ENCODE measurements around the gene ST3GAL4.
"Not testable (repeated sequence)": the region's sequence is repeated elsewhere in the genome, so short reads cannot be mapped to it uniquely, and the experiment has no call there.

The ST3GAL4 gene

GRCh38 chr11:126331286-126331685, 24.2 kb upstream of the ST3GAL4 start:
- FAIRE-seq, result no peak

- FAIRE-seq, result no peak
Measured at GRCh38 chr11:126332221-126332711, 23.2 kb upstream of the ST3GAL4 start.

DNA sequence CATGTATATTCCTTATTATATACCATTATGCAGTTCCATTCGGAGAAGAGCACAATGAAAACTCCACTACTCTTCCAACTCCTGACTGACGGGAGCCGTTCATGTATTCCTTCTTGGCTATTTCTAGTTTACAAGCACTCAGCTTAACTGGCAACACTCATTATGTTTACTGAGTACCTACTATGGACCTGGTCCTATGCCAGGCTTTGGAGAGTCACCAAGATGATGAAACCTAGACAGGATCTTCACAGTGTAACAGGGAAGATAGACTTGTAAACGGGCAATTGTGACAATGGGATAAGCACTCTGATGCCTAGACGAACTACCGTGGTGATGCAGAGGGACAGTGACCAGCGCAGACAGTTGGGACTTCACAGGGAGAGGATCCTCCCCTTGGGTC, 22.3 kb upstream of the ST3GAL4 start:
- FAIRE-seq, result no peak

DNA sequence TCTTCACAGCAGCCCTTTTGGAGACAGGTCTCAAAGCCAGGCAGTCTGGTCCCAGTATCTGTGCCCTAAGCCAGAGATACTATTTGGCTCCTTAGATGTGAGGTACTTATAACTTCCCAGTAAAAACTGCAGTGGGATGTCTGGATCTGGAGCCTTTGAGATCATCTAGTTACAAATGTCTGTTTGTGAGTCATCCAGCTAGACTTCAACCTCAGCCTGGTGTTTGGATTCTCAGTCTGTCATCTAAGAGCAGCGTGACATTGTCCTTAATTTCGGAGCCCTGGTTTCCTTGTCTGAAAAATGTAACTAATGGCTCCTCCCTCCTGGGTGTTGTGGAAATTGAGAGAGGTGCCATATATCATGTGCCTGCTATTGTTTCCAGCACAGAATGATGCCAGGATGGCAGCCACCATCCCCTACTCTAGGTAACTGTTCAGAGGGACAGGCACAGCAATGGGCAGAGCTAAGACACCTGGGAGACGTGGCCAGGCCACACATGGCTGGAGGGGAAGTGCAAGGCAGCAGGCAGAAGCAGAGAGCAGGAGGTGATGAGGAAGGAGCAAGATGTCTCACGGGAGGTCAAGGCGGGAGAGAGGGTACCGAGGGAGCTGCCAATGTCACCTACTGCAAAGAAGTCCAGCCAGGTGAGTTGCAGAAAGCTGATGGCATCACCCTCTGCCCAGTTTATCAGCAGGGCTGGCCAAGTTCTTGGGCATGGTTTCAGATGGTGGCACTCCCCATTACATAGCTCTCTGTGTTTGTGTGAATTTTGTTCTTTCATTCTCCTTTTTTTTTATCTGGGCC, 20.6 kb upstream of the ST3GAL4 start:
- no peak for FAIRE-seq

- no peak for FAIRE-seq
Measured at GRCh38 chr11:126335463-126335760, 20.1 kb upstream of the ST3GAL4 start.

DNA sequence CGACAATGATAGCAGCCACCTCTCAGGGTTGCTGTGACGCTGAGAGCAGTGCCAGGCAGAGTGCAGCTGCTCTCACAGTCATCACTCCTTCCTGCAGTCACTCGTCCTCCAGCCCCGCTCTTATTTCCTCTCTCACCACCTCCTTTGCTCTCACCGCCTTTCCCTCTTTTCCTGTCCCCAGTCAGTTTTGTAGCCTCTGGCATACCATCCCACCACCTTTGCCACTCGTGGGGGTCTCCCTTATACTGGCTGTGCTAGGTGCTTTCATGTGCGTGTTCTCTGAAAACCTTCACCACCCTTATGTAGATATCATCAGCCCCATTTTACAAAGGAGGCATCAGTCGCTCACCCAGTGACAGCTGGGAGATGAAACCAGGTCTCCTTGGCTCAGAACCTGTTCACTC, 19.3 kb upstream of the ST3GAL4 start:
- FAIRE-seq, result no peak

DNA sequence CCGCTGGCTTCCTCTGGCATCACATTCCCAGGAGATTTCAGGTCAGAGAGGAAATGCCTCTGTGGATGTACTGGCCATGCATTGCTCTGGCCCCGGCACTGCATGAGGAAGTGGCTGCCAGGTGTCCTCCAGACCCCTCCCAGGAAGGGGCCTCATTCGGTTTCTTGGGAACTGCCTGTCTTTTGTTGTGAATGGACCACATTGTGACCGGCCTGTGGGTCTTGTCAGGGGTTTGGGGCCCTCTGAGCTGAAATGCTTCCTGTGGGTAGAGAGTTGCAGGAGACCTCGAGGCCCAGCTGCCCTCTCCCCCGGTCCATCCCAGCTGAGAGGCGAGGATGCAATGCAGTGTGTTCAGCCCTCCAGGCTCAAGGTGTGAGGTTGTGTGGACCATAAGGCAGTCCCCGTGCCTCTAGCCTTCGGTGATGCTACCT, 18.8 kb upstream of the ST3GAL4 start:
- FAIRE-seq, result no peak

GRCh38 chr11:126337126-126337473, 18.4 kb upstream of the ST3GAL4 start:
- FAIRE-seq, result no peak

DNA sequence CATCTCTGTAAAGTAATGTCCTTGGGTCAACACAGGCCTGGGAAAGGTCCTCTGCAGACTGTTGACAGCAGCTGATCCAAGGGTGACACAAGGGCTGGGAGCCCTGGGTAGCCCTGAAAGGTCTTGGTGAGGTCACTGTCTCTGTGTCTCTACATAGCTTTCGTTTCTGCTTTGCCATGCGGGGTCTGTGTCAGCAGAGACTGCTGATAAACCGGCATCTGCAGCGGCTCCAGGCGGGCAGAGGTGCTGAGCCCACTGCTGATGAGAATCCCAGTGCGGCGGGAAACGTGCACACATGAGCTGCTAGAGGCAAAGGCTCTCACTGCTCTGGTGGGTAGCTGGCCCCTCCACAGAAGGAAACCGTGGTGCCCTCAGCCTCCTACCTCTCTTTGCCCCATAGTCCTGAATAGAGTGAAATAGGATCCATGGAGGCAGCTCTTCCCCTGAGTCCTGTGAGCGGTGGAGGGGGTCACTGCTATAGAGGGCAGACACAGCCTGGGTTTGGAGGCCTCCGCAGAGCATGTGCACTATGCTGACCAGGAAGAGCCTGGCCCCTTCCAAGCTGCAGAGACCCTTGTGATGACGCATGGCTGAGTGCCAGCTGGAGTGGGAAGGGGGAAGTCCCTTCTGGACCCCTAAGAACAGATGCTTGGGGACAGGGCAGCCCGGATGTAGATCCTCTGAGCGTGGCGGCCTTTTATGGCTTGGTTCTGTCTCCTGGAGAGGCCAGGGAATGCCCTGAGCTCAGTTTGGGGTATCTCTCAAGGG, 17.8 kb upstream of the ST3GAL4 start:
- FAIRE-seq, result no peak

DNA sequence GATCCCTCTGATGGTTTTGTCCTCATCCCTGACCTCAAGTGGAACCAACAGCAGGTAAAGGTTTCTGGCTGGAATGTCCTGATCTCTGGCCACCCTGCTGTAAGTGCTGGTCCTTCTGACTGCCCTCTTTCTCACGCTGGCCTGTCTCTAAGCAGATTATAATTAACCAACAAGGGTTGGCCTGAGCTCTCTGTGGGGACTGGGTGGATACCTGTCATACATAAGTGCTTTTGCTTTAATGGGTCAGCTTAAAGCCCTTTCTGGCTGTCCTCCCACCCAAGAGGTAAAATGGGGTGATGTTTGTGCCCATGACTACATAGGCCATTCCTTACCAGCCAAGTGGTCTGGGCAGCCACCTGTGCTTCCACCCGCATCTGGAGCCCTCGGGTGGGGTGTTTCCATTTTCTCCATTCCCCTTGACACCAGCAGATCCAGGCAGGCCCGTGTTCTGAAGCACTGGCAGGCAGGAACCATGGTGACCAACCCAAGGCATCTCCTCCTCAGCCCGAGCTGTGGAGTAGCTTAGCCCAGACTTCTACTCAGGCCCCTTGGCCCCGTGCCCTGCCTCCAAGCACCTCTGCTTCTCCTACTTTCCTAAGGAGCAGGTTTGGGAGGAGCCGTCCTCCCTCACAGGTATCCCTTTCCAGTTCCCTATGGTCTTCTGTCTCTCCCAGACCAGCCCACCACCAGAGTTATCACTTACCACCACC, 17.0 kb upstream of the ST3GAL4 start:
- no peak for FAIRE-seq

GRCh38 chr11:126339073-126339862, 16.2 kb upstream of the ST3GAL4 start:
- no peak for FAIRE-seq

DNA sequence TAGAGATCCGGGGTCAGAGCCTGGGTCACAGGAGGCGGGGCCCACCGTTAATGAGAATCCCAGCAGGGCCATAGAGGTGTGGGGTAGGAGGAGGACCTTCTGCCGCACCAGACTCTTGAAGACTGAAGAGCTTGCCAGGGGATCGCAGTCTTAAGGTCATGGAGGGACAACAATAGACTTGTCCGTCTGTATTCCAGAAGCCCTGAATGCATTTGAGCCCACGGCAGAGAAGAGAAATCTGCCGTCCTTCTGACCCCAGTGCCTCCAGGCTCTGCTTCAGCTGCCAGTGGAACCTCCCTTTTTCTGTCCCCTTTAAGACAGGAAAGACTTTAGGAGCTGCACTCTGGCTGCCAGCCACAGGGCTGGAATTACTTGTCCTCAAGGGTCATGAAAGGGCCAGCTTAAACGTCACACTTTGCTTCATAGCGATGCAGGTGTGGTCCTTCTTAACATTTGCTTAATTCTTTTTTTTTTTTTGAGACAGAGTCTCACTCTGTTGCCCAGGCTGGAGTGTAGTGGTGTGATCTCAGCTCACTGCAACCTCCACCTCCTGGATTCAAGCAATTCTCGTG, 15.5 kb upstream of the ST3GAL4 start:
- FAIRE-seq, result no peak

DNA sequence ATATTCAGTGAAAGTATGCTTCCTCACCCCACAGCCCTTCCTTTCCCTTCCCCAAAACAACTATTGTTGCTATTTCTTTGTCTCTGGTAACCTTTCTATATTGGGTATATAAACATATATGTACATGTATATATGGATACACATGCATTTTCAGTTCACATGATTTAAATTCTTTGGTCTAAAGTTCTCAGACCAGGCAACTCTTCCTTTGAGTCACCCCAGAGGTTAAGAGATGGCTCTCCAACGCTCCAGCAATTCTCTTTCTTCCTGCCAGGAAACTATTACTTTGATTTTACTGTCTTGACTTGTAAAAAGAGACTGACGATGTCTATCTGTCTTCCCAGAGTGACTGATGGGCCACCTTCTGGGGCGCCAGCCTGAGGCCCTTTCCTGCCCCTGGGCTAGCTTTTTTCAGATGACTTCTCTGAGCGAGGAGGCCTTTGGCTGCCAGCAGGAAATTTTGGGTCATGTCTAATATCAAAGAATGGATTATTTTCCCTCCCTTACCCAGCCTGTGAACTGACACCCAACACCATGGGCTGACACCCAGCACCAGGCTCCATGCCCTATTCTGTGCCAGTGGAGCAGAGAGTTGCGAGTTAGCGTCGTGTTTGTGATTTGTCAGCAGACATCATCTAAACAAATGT, 14.4 kb upstream of the ST3GAL4 start:
- FAIRE-seq, result no peak

GRCh38 chr11:126341760-126342161, 13.7 kb upstream of the ST3GAL4 start:
- FAIRE-seq, result no peak

DNA sequence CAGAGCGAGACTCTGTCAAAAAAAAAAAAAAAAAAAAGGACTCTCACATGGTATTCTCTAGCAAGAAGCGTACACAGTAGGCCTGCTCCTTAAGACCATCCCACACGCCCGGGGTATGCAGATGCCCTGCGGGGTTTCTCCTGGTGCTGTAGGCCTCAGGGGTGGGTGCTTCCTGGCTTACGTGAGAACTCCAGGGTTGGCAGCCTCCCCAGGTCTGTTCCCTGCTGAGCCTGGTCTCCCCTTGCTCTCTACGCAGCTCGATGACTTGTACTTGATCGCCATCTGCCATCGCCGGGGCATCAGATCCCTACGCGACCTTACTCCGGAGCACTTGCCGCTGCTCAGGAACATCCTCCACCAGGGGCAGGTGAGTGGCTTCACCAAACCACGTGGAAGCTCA, 12.4 kb upstream of the ST3GAL4 start:
- no peak for FAIRE-seq

DNA sequence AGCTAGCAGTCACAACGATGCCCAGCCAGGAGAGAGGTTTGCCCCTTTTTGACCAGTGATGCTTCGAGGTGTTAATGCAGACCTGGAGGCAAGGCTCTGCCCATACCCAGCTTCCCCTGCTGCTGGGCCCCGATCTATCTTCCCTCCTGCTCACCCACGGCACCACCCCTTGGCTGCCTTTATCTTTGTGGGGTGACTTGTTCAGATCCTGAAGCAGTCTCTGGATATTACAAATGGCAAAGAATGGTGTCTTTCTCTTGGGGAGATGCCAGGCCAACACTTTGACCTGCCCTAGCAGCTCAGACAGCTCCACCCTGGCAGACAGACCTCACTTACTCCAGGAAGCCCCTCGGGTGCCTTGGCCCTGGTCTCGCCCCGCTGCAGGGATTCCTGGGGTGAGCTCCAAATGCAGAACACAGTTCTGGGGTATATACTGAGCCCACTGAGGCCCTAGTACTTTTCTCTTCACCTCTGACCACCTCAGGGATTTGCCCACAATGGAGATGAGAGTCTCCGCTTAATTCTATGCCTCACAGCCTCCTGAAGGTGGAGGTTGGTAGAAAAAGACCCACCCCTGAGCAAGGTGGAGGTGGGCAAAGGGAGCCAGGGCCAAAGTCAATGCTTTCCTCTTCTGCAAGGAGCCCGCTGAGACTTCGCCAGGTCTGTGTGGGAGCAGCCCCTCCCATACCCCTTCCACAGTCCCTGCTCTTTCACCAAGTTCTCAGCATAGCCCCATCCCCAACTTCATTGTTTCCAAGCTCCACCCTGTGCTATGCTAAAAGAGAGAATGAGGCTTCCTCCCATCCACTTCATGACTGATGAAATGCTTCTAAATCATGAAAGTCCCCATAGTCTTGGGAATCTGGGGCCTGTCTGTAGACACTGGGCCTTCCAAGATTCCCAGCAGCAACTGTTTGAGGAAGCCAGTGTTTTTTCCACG, 11.1 kb upstream of the ST3GAL4 start:
- FAIRE-seq, result no peak

DNA sequence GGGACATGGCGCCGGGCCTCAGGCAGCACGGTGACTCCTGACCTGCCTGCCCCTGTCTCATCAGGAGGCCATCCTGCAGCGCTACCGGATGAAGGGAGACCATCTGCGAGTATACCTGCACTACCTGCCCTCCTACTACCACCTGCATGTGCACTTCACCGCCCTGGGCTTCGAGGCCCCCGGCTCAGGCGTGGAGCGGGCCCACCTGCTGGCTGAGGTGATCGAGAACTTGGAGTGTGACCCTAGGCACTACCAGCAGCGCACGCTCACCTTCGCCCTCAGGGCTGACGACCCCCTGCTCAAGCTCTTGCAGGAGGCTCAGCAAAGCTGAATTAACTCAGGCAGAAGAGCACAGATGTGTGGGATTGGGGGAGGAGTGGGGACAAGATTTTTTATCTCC, 10.2 kb upstream of the ST3GAL4 start:
- FAIRE-seq, result no peak

- no peak for FAIRE-seq
Measured at GRCh38 chr11:126345759-126346585, 9.5 kb upstream of the ST3GAL4 start.

DNA sequence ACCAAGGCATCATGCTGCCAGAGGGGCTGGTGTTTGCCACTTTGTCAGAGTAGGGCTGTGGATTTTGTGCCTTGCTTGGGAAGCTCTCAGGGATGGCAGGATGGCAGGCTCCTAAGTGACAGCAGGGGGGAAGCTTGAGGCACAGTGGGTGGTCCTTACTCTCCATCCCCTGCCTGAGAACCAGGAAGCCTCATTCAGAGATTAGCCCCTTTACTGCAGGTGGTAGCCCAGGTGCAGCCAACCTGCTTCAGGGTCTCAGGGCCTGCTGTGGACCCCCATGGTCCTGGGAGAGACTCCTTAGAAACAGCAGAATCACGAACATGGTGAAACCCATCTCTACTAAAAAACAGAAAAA, 8.9 kb upstream of the ST3GAL4 start:
- no peak for FAIRE-seq

DNA sequence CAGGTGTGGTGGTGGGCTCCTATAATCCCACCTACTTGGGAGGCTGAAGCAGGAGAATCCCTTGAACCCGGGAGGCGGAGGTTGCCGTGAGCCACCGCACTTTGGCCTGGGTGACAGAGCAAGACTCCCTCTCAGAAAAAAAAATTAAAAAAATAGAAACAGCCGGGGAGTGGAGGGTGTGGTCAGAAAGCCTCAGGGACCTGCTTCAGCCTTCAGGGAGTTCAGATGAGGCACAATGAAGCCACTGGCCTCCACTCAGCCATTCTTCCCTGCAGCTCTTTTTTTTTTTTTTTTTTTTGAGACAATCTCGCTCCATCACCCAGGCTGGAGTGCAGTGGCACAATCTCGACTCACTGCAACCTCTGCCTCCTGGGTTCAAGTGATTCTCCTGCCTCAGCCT, 8.5 kb upstream of the ST3GAL4 start:
- FAIRE-seq, result not testable (repeated sequence)
